K562 (cell line): ENCODE measurements around the gene ANTXRL. TPM values are rescaled to one million over a fixed set of nuclear protein-coding genes. Genes with fewer than 3 reads are reported as not detected.

Experiments used
- ATAC-seq: fragments of 200-7000 bp; cut with Tn5 transposase; 3 replicates; pipeline ENCODE4 v1.9.1; 2020; ENCODE audit warnings: moderate library complexity
- BruUV-seq: library from RNA; stranded (reverse); fragments of 400-500 nt; replicated peaks from 2 replicates; lab custom pipeline; 2021; lab: Mats Ljungman, UMichigan
- CTCF ChIA-PET: fragments of 300-600 bp; formaldehyde crosslinking; extraction: SDS; loops from one replicate; lab custom pipeline; 2021; ENCODE audit warnings: low intra/inter-chr PET ratio; lab: Yijun Ruan, JAX
- POLR2A ChIA-PET: fragments of 300-600, 350-650 bp; sonication (Branson Sonifier 250); formaldehyde crosslinking; extraction: SDS; loops from one replicate; lab custom pipeline; 2021; ENCODE audit warnings: antibody characterized with exemption, inconsistent platforms; lab: Yijun Ruan, JAX
- DNase-seq, 4 experiments: peaks; one replicate each; pipeline versions ENCODE4 v3.0.0 to v3.0.0-alpha.2; 2011 to 2018; ENCODE audit warnings: low spot score in 3 of 4, mixed read lengths in 3 of 4; ENCODE audit errors: extremely low read depth in 1 of 4
- FAIRE-seq: peaks from 2 replicates; lab custom pipeline; 2011; peaks lifted over from hg19 to GRCh38; lab: Jason Lieb, UNC
- H2AFZ ChIP-seq: 2 replicates; pipeline ENCODE4 v1.6.0; 2011; ENCODE audit warnings: low read depth, low read length, control low read depth, inconsistent platforms
- H3K27ac ChIP-seq: fragments of 200-600 bp; 3 replicates; pipeline ENCODE4 v1.8.0; 2011; ENCODE audit warnings: low read depth, mild to moderate bottlenecking, control low read depth, inconsistent platforms, low read length, moderate library complexity, mixed read lengths; ENCODE audit errors: extremely low read depth
- H3K27me3 ChIP-seq, 2 experiments: fragments of 300-600 bp in 1 of 2; 2 replicates in 1 of 2; 3 replicates in 1 of 2; pipeline versions ENCODE4 v1.6.0 to v1.8.0; 2011; ENCODE audit warnings: inconsistent platforms in 2 of 2, low read length in 2 of 2, mild to moderate bottlenecking in 1 of 2, mixed read lengths in 1 of 2, moderate library complexity in 1 of 2; ENCODE audit not compliant: control insufficient read depth in 2 of 2, insufficient read depth in 2 of 2
- H3K36me3 ChIP-seq: fragments of 300-600 bp; 3 replicates; pipeline ENCODE4 v1.8.0; 2011; ENCODE audit warnings: mild to moderate bottlenecking, low read length, inconsistent platforms; ENCODE audit not compliant: control insufficient read depth, insufficient read depth
- H3K4me1 ChIP-seq, 2 experiments: fragments of 200-600 bp in 1 of 2; replicated peaks in 1 of 2; 2 replicates in 1 of 2; 3 replicates in 1 of 2; pipeline versions ENCODE4 v1.5.1 to v1.8.0; 2011; ENCODE audit warnings: inconsistent platforms in 2 of 2, low read length in 2 of 2, mild to moderate bottlenecking in 1 of 2, mixed read lengths in 1 of 2, moderate library complexity in 1 of 2; ENCODE audit not compliant: control insufficient read depth in 2 of 2, insufficient read depth in 2 of 2
- H3K4me2 ChIP-seq: 2 replicates; pipeline ENCODE4 v1.6.1; 2011; ENCODE audit warnings: low read length, control low read depth, inconsistent platforms, mixed read lengths; ENCODE audit not compliant: insufficient read depth
- H3K4me3 ChIP-seq: fragments of 200-600 bp; sonication (generic), shearing (Covaris generic); 2 replicates; pipeline ENCODE4 v1.5.1; 2016; ENCODE audit warnings: control low read depth, inconsistent platforms
- H3K79me2 ChIP-seq: fragments of 200-600 bp; 3 replicates; pipeline ENCODE4 v1.8.0; 2011; ENCODE audit warnings: low read length, inconsistent platforms; ENCODE audit not compliant: control insufficient read depth, insufficient read depth
- H3K9ac ChIP-seq, 2 experiments: 2 replicates each; pipeline versions ENCODE4 v1.6.0 to v1.6.1; 2011; ENCODE audit warnings: low read depth in 2 of 2, low read length in 2 of 2, control low read depth in 1 of 2, inconsistent platforms in 1 of 2, mild to moderate bottlenecking in 1 of 2, mixed read lengths in 1 of 2; ENCODE audit not compliant: insufficient read depth in 1 of 2
- H3K9me1 ChIP-seq: one replicate; pipeline ENCODE4 v1.6.0; 2011; ENCODE audit warnings: inconsistent platforms, mild to moderate bottlenecking, low read length, moderate library complexity; ENCODE audit not compliant: control insufficient read depth, insufficient read depth
- H3K9me3 ChIP-seq: replicated peaks from 2 replicates; pipeline ENCODE4 v1.5.1; 2011; ENCODE audit warnings: low read depth, low read length, inconsistent platforms; ENCODE audit not compliant: control insufficient read depth, insufficient read depth
- H4K20me1 ChIP-seq: replicated peaks from 2 replicates; pipeline ENCODE4 v1.6.1; 2011; ENCODE audit warnings: low read length, inconsistent platforms, mixed read lengths; ENCODE audit not compliant: control insufficient read depth, insufficient read depth
- FOXP1 ChIP-seq: sonication (generic); formaldehyde crosslinking; IDR thresholded peaks from 2 replicates; pipeline ENCODE4 v1.8.0; 2022; ENCODE audit warnings: mild to moderate bottlenecking, missing genetic modification reagents
- MTA2 ChIP-seq: fragments of 450-650 bp; IDR thresholded peaks from 2 replicates; pipeline ENCODE4 v1.6.1; 2016; ENCODE audit warnings: low read depth
- RFX1 ChIP-seq: fragments of 450-650 bp; IDR thresholded peaks from 2 replicates; pipeline ENCODE4 v1.6.1; 2016; ENCODE audit warnings: mild to moderate bottlenecking, moderate library complexity
- SP2 ChIP-seq: IDR thresholded peaks from 2 replicates; pipeline ENCODE4 v1.6.1; 2011; ENCODE audit warnings: mild to moderate bottlenecking, low read depth, low read length, moderate library complexity; ENCODE audit not compliant: poor library complexity, severe bottlenecking; ENCODE audit errors: extremely low read depth
- YBX1 ChIP-seq: fragments of 450-650 bp; IDR thresholded peaks from 2 replicates; pipeline ENCODE4 v1.7.1; 2016; ENCODE audit warnings: mild to moderate bottlenecking
- ZEB2 ChIP-seq: fragments of 450-650 bp; IDR thresholded peaks from 2 replicates; pipeline ENCODE4 v1.6.1; 2016
- ZNF263 ChIP-seq: sonication (generic); formaldehyde crosslinking; IDR thresholded peaks from 2 replicates; pipeline ENCODE4 v1.8.0; 2022; ENCODE audit warnings: mild to moderate bottlenecking, missing genetic modification reagents, borderline replicate concordance
- WGBS: fragments of 100-300 bp; shearing (Covaris generic); methylation state at CpG from one replicate; pipeline ENCODE4 v1.1.6; 2016; ENCODE audit warnings: low coverage, mixed read lengths; ENCODE audit not compliant: insufficient coverage; ENCODE audit errors: missing lambda C conversion rate; 5-methylcytosine and 5-hydroxymethylcytosine counted together
- in situ Hi-C: fragments of 300-500 bp; cut with MboI; formaldehyde crosslinking; loops from 4 replicates; pipeline ENCODE4 v1.15.0; 2018; ENCODE audit warnings: inconsistent platforms, mixed read lengths
- intact Hi-C: fragments of 100-400 bp; cut with micrococcal nuclease; formaldehyde crosslinking; loops from 2 replicates; pipeline ENCODE4 v1.14.2; 2022
- polyA plus RNA-seq, 8 experiments: library from polyadenylated mRNA; depleted of rRNA in 4 of 8; stranded (reverse) in 5 of 8; unstranded in 3 of 8; fragments of >200 nt; fragmentation: Nextera tagmentation in 2 of 8; fragmentation: Illumina TruSeq in 1 of 8; extraction: Ambion mirVana in 2 of 8; extraction: Trizol in 1 of 8; gene quantifications; 2 replicates each; pipeline versions ENCODE4 v1.2.1 to v1.2.3, GENCODE V29; 2011 to 2014; ENCODE audit warnings: inconsistent platforms in 1 of 8, missing spikeins in 1 of 8
- total RNA-seq, 7 experiments: library from RNA; depleted of rRNA in 6 of 7; stranded (reverse); fragments of >200 nt in 6 of 7; fragmentation: Illumina TruSeq in 2 of 7; extraction: Trizol in 2 of 7; gene quantifications; 2 replicates each; pipeline versions ENCODE4 v1.2.1 to v1.2.3, GENCODE V29; 2011 to 2021; ENCODE audit warnings: low replicate concordance in 1 of 7
- TF ChIP-seq, protein P1 (sequence below): fragments of 450-650 bp; IDR thresholded peaks from 2 replicates; pipeline ENCODE4 v1.6.1; 2014; ENCODE audit warnings: low read depth, mild to moderate bottlenecking, moderate library complexity, borderline replicate concordance
- TF ChIP-seq, protein P2 (sequence below): fragments of 250-450 bp; sonication (Bioruptor Pico); IDR thresholded peaks from 2 replicates; pipeline ENCODE4 v1.4.0; 2020
- TF ChIP-seq, protein P3 (sequence below): fragments of 450-650 bp; formaldehyde crosslinking; IDR thresholded peaks from 2 replicates; pipeline ENCODE4 v1.4.0; 2020; ENCODE audit warnings: mild to moderate bottlenecking, moderate library complexity
- TF ChIP-seq, protein P4 (sequence below): sonication (generic); formaldehyde crosslinking; IDR thresholded peaks from 2 replicates; pipeline ENCODE4 v1.8.1; 2022; ENCODE audit warnings: missing genetic modification reagents
- TF ChIP-seq, protein P5 (sequence below): sonication (generic); formaldehyde crosslinking; IDR thresholded peaks from 2 replicates; pipeline ENCODE4 v1.8.1; 2023; ENCODE audit warnings: mild to moderate bottlenecking, missing genetic modification reagents, moderate library complexity

ANTXRL gene
- total and polyA plus RNA-seq, 9 of the 15 experiments (the other 6 are each of a cell fraction or from before 2014, with no cell fraction given), result not detected

DNA sequence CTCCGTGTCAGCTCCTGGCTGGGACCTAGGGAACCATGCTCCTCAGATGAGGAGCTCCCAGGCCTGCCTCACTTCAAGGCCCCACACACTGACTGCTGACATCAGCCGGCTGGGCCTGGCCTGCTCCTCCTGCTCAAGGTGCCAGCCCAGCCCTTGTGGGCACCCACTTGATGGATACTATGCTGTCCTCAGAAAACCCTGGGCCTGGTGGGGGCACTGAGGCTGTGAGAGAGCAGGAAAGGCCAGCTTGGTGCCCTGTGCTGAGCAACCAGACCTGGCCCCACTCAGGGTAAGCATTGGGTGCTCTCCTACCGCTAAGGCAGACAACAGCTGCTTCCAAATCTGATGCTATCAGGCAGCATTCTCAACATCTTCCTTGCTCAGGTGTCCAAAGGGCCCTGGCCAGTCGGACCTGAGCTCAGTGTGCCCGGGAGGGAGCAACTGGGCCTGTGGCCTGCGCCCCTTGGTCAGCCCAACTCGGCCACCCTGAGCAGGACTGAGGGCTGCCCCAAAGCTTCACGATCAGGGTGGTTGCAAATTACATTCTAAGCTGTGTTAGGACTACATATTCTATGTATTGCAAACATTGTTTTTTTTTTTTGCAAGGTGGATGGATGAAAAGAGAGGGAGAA lies 21.9 kb upstream of the ANTXRL start:
- Histone ChIP-seq H3K4me1 (peaks cover 3 to 7% of the 10 kb centered on the region in 2 experiments; a peak in 4 of 5 replicates), H2AFZ (no peak overlapping the region), H3K4me2 (no peak overlapping the region), H3K79me2 (no peaks in the 10 kb centered on the region), H3K27ac (no peak overlapping the region), H3K9ac (no peak overlapping the region), H3K9me1 (no peaks in the 10 kb centered on the region), H3K4me3 (no peak overlapping the region), H4K20me1 (peaks cover 5% of the 10 kb centered on the region), H3K36me3 (no peaks in the 10 kb centered on the region), H3K27me3 (peaks cover 21 to 24% of the 10 kb centered on the region in 2 experiments), H3K9me3 (no peaks in the 10 kb centered on the region)
- no peak for ATAC-seq
- FAIRE-seq, result no peak
- CTCF ChIA-PET, result no interaction called here
- no peak for TF ChIP-seq ZEB2
- TF ChIP-seq, protein P1, sequence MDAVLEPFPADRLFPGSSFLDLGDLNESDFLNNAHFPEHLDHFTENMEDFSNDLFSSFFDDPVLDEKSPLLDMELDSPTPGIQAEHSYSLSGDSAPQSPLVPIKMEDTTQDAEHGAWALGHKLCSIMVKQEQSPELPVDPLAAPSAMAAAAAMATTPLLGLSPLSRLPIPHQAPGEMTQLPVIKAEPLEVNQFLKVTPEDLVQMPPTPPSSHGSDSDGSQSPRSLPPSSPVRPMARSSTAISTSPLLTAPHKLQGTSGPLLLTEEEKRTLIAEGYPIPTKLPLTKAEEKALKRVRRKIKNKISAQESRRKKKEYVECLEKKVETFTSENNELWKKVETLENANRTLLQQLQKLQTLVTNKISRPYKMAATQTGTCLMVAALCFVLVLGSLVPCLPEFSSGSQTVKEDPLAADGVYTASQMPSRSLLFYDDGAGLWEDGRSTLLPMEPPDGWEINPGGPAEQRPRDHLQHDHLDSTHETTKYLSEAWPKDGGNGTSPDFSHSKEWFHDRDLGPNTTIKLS, result no peak
- no peak for TF ChIP-seq SP2
- no peak for TF ChIP-seq MTA2
- TF ChIP-seq, protein P2, sequence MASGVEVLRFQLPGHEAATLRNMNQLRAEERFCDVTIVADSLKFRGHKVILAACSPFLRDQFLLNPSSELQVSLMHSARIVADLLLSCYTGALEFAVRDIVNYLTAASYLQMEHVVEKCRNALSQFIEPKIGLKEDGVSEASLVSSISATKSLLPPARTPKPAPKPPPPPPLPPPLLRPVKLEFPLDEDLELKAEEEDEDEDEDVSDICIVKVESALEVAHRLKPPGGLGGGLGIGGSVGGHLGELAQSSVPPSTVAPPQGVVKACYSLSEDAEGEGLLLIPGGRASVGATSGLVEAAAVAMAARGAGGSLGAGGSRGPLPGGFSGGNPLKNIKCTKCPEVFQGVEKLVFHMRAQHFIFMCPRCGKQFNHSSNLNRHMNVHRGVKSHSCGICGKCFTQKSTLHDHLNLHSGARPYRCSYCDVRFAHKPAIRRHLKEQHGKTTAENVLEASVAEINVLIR, result no peak
- TF ChIP-seq YBX1, result no peak
- TF ChIP-seq FOXP1 (CRISPR knock-in tag), result no peak
- TF ChIP-seq, protein P3, sequence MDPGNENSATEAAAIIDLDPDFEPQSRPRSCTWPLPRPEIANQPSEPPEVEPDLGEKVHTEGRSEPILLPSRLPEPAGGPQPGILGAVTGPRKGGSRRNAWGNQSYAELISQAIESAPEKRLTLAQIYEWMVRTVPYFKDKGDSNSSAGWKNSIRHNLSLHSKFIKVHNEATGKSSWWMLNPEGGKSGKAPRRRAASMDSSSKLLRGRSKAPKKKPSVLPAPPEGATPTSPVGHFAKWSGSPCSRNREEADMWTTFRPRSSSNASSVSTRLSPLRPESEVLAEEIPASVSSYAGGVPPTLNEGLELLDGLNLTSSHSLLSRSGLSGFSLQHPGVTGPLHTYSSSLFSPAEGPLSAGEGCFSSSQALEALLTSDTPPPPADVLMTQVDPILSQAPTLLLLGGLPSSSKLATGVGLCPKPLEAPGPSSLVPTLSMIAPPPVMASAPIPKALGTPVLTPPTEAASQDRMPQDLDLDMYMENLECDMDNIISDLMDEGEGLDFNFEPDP, result no peak
- TF ChIP-seq, protein P4, sequence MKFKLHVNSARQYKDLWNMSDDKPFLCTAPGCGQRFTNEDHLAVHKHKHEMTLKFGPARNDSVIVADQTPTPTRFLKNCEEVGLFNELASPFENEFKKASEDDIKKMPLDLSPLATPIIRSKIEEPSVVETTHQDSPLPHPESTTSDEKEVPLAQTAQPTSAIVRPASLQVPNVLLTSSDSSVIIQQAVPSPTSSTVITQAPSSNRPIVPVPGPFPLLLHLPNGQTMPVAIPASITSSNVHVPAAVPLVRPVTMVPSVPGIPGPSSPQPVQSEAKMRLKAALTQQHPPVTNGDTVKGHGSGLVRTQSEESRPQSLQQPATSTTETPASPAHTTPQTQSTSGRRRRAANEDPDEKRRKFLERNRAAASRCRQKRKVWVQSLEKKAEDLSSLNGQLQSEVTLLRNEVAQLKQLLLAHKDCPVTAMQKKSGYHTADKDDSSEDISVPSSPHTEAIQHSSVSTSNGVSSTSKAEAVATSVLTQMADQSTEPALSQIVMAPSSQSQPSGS (CRISPR knock-in tag), result no peak
- TF ChIP-seq, protein P5, sequence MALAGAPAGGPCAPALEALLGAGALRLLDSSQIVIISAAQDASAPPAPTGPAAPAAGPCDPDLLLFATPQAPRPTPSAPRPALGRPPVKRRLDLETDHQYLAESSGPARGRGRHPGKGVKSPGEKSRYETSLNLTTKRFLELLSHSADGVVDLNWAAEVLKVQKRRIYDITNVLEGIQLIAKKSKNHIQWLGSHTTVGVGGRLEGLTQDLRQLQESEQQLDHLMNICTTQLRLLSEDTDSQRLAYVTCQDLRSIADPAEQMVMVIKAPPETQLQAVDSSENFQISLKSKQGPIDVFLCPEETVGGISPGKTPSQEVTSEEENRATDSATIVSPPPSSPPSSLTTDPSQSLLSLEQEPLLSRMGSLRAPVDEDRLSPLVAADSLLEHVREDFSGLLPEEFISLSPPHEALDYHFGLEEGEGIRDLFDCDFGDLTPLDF (CRISPR knock-in tag), result no peak
- TF ChIP-seq ZNF263 (CRISPR knock-in tag), result no peak
- TF ChIP-seq RFX1, result no peak
- 2% methylated on average over 8 of the region's 8 CpGs for WGBS
- BruUV-seq, result no TSS peak
- in situ Hi-C loops, result loop anchor here (5.0 kb wide), 1 partner anchor 37 kb away; no protein-coding TSS in a partner anchor
- intact Hi-C loops, result no loop called here
- DNase-seq, result no peak
- POLR2A ChIA-PET, result interaction anchor here (1.0 kb wide), 2 partner anchors 12 to 256 kb away, joined by 3 to 4 read pairs; no protein-coding TSS in a partner anchor
